Right cardiac atrium (tissue), 5 donors: ENCODE results near the gene LCN6. TPM values are rescaled to one million over a fixed set of nuclear protein-coding genes. Genes with fewer than 3 reads are reported as not detected.
"Not testable (repeated sequence)": the region's sequence is repeated elsewhere in the genome, so short reads cannot be mapped to it uniquely, and the experiment has no call there.

ENCODE experiments used
- ATAC-seq, 2 donors: fragments of 200-7000 bp; cut with Tn5 transposase; one replicate each; pipeline versions ENCODE4 v1.8.0 to v1.9.1; 2020; ENCODE audit warnings: moderate library complexity in 2 of 2, mild to moderate bottlenecking in 1 of 2
- DNase-seq, 3 donors: peaks; one replicate each; pipeline ENCODE4 v3.0.0-alpha.2; 2020
- H3K27ac ChIP-seq: one replicate; pipeline ENCODE4 v1.5.1; 2013; ENCODE audit warnings: mild to moderate bottlenecking, low read length, control low read depth, moderate library complexity
- H3K27me3 ChIP-seq: one replicate; pipeline ENCODE4 v1.6.1; 2013; ENCODE audit not compliant: control insufficient read depth, insufficient read depth
- H3K4me1 ChIP-seq: one replicate; pipeline ENCODE4 v1.6.1; 2013; ENCODE audit warnings: low read length; ENCODE audit not compliant: control insufficient read depth, insufficient read depth
- H3K4me3 ChIP-seq: one replicate; pipeline ENCODE4 v1.5.1; 2013; ENCODE audit warnings: low read length, control low read depth
- H3K9me3 ChIP-seq: one replicate; pipeline ENCODE4 v1.6.1; 2013; ENCODE audit warnings: low read length; ENCODE audit not compliant: control insufficient read depth
- WGBS: extraction: QIAGEN DNeasy Blood & Tissue Kit; methylation state at CpG from one replicate; pipeline ENCODE4 v1.1.7; 2013; 5-methylcytosine and 5-hydroxymethylcytosine counted together
- intact Hi-C, 4 donors: fragments of 100-400 bp; cut with DNase I; formaldehyde crosslinking; loops; one replicate each; pipeline versions ENCODE4 v1.11.0 to v1.14.0; 2022 to 2023
- polyA plus RNA-seq: library from polyadenylated mRNA; stranded (reverse); fragments of 200-250 nt; gene quantifications from one replicate; pipeline ENCODE4 v1.2.3, GENCODE V29; 2013
- total RNA-seq, 4 donors: library from RNA; stranded (reverse); fragmentation: NEBNext Ultra II Directional; extraction: Animal tissue kit (Norgen Biotek cat#: 25700); gene quantifications; one replicate each; pipeline ENCODE4 v1.2.1, GENCODE V29; 2021
- donor health status: healthy with polysubstance abuse.
- donor health status: DM: no; HTN: yes; CAD: no.
- donor health status: DM: no; HTN: no; CAD: no.
- donor health status: DM: no; HTN: yes; CAD: no; lungs with severe emphysema.
- donor health status: DM: yes; HTN: yes; CAD: no.

Gene LCN6
- total and polyA plus RNA-seq, 5 donors, result 8.3 to 41.0 (median 22.8) TPM

GRCh38 chr9:136765745-136766409 is 17.6 kb upstream of the LCN6 start:
- H3K4me3 ChIP-seq, H3K9me3 ChIP-seq, intact Hi-C loops, H3K4me1 ChIP-seq, DNase-seq, H3K27ac ChIP-seq, ATAC-seq, H3K27me3 ChIP-seq: not testable (repeated sequence)
- 89% methylated on average over 14 of the region's 14 CpGs for WGBS

GRCh38 chr9:136765041-136765440 is 16.7 kb upstream of the LCN6 start:
- 73% methylated on average over 14 of the region's 14 CpGs for WGBS
- ATAC-seq (peak; percentile 76 to 81), DNase-seq (peak; percentile 66 to 85 (median 84))
- H3K4me1 ChIP-seq, result no peaks in the 10 kb centered on the region
- H3K27me3 ChIP-seq, result no peaks in the 10 kb centered on the region
- H3K27ac ChIP-seq, result peak overlapping the region; percentile 52
- no peaks in the 10 kb centered on the region for H3K9me3 ChIP-seq
- H3K4me3 ChIP-seq, result no peak overlapping the region
- intact Hi-C loops, result no loop called here

GRCh38 chr9:136764301-136764891 is 16.1 kb upstream of the LCN6 start, which contains the start of gene LCN15:
Gene LCN15 (minus strand): TSS chr9:136764518. CDS start chr9:136764488, 30 bp downstream.
- H3K9me3 ChIP-seq, result no peaks in the 10 kb centered on the region
- no peaks in the 10 kb centered on the region for H3K27me3 ChIP-seq
- no peak within 1 kb of the TSS for H3K4me3 ChIP-seq
- intact Hi-C loops, result no loop called here
- peak in 2 of 3 donors; percentile 62 to 67 for DNase-seq
- ATAC-seq, result peak; percentile 8 to 26
- WGBS, result 59% methylated on average over 14 of the region's 14 CpGs
- H3K27ac ChIP-seq, result peak within 1 kb of the TSS; percentile 52
- no peaks in the 10 kb centered on the region for H3K4me1 ChIP-seq

- H3K27me3 ChIP-seq, result no peaks in the 10 kb centered on the region
- H3K27ac ChIP-seq, result no peak overlapping the region
- H3K4me3 ChIP-seq, result no peak overlapping the region
- intact Hi-C loops, result no loop called here
- no peak for ATAC-seq
- H3K9me3 ChIP-seq, result no peaks in the 10 kb centered on the region
- WGBS, result 89% methylated on average over 14 of the region's 14 CpGs
- peak in 1 of 3 donors; percentile 53 for DNase-seq
- no peaks in the 10 kb centered on the region for H3K4me1 ChIP-seq
These were observed 15.3 kb upstream of the LCN6 start for GRCh38 chr9:136763649-136764035.

GRCh38 chr9:136762915-136763648 is 14.8 kb upstream of the LCN6 start:
- no peak overlapping the region for H3K27ac ChIP-seq
- peak; percentile 75 to 83 (median 82) for DNase-seq
- H3K27me3 ChIP-seq, result no peaks in the 10 kb centered on the region
- WGBS, result 22% methylated on average over 37 of the region's 37 CpGs
- intact Hi-C loops, result no loop called here
- no peak overlapping the region for H3K4me3 ChIP-seq
- no peaks in the 10 kb centered on the region for H3K9me3 ChIP-seq
- H3K4me1 ChIP-seq, result no peaks in the 10 kb centered on the region
- ATAC-seq, result peak; percentile 50 to 65

- WGBS, result 85% methylated on average over 17 of the region's 17 CpGs
- no peaks in the 10 kb centered on the region for H3K27me3 ChIP-seq
- no peak overlapping the region for H3K4me3 ChIP-seq
- ATAC-seq (no peak), DNase-seq (peak in 1 of 3 donors; percentile 62)
- no peaks in the 10 kb centered on the region for H3K4me1 ChIP-seq
- H3K9me3 ChIP-seq, result no peaks in the 10 kb centered on the region
- H3K27ac ChIP-seq, result no peak overlapping the region
- intact Hi-C loops, result no loop called here
These were observed 13.9 kb upstream of the LCN6 start for GRCh38 chr9:136762221-136762691.

GRCh38 chr9:136761545-136761981 is 13.2 kb upstream of the LCN6 start:
- peak in 1 of 3 donors; percentile 35 for DNase-seq
- Histone ChIP-seq H3K27me3 (no peaks in the 10 kb centered on the region), H3K27ac (no peak overlapping the region), H3K9me3 (no peaks in the 10 kb centered on the region), H3K4me3 (no peak overlapping the region), H3K4me1 (no peaks in the 10 kb centered on the region)
- intact Hi-C loops, result no loop called here
- no peak for ATAC-seq
- WGBS, result 76% methylated on average over 13 of the region's 13 CpGs

GRCh38 chr9:136760834-136761544 is 12.7 kb upstream of the LCN6 start:
- H3K4me1 ChIP-seq, H3K27ac ChIP-seq, H3K27me3 ChIP-seq, H3K9me3 ChIP-seq, intact Hi-C loops, H3K4me3 ChIP-seq: not testable (repeated sequence)
- ATAC-seq (peak in 1 of 2 donors; percentile 12), DNase-seq (peak; percentile 59 to 83 (median 73))
- WGBS, result 41% methylated on average over 22 of the region's 22 CpGs

GRCh38 chr9:136760424-136760823 is 12.1 kb upstream of the LCN6 start:
- Histone ChIP-seq H3K4me3 (no peak overlapping the region), H3K27me3 (no peaks in the 10 kb centered on the region), H3K9me3 (no peaks in the 10 kb centered on the region), H3K4me1 (no peaks in the 10 kb centered on the region), H3K27ac (no peak overlapping the region)
- no peak for ATAC-seq
- DNase-seq, result peak in 1 of 3 donors; percentile 70
- intact Hi-C loops, result no loop called here
- 58% methylated on average over 25 of the region's 25 CpGs for WGBS

GRCh38 chr9:136759436-136760325 is 11.4 kb upstream of the LCN6 start:
- ATAC-seq (no peak), DNase-seq (peak in 1 of 3 donors; percentile 49)
- Histone ChIP-seq H3K4me1 (no peaks in the 10 kb centered on the region), H3K27me3 (no peaks in the 10 kb centered on the region), H3K4me3 (no peak overlapping the region), H3K9me3 (no peaks in the 10 kb centered on the region), H3K27ac (no peak overlapping the region)
- WGBS, result 86% methylated on average over 27 of the region's 27 CpGs
- intact Hi-C loops, result no loop called here
